HFFc6 (cell line): ENCODE results near the gene FMNL2. TPM values are rescaled to one million over a fixed set of nuclear protein-coding genes. Genes with fewer than 3 reads are reported as not detected.

Source experiments
- DNase-seq: peaks from one replicate; pipeline ENCODE4 v3.0.0-alpha.2; 2018
- H3K27ac Mint-ChIP-seq: 2 replicates; pipeline ENCODE4 v1.8.0; 2020; ENCODE audit warnings: mild to moderate bottlenecking, mixed read lengths
- H3K27me3 Mint-ChIP-seq: 2 replicates; pipeline ENCODE4 v1.8.0; 2021; ENCODE audit warnings: mild to moderate bottlenecking, moderate library complexity, mixed read lengths; ENCODE audit not compliant: insufficient read depth
- H3K36me3 Mint-ChIP-seq: 2 replicates; pipeline ENCODE4 v1.8.0; 2021; ENCODE audit warnings: low read depth, mixed read lengths
- H3K4me1 Mint-ChIP-seq: 2 replicates; pipeline ENCODE4 v1.8.0; 2020; ENCODE audit warnings: low read depth, mixed read lengths
- H3K4me3 Mint-ChIP-seq: 2 replicates; pipeline ENCODE4 v1.8.0; 2020; ENCODE audit warnings: mild to moderate bottlenecking, moderate library complexity, mixed read lengths
- H3K9me3 Mint-ChIP-seq: 2 replicates; pipeline ENCODE4 v1.8.0; 2020; ENCODE audit warnings: mild to moderate bottlenecking, mixed read lengths
- total RNA-seq, 6 experiments: library from RNA; stranded (reverse); fragmentation: NEBNext Ultra II Directional; extraction: Animal tissue kit (Norgen Biotek cat#: 25700); gene quantifications; 2 replicates in 1 of 6; 3 replicates in 5 of 6; pipeline ENCODE4 v1.2.3, GENCODE V29; 2021
- TF ChIP-seq, protein P1 (sequence below): fragments of 200-600 bp; sonication (generic); IDR thresholded peaks from 2 replicates; pipeline ENCODE4 v1.5.0; 2021; ENCODE audit warnings: antibody characterized with exemption, mild to moderate bottlenecking

Gene FMNL2
- total RNA-seq, 6 experiments from 2014 or later: 13.7 to 20.9 (median 16.0) TPM

DNA sequence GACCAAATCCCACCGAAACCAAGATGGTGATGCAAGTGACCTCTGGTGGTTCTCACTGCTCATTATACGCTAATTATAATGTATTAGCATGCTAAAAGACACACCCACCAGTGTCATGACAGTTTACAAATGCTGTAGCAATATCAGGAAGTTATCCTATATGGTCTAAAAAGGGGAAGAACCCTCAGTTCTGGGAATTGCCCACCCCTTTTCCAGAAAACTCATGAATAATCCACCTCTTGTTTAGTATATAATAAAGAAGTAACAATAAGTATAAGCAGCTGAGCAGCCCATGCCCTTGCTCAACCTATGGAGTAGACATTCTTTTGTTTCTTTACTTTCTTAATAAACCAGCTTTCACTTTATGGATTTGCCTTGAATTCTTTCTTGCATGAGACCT is 31.0 kb upstream of the FMNL2 start:
- H3K36me3 Mint-ChIP-seq: no peaks in the 10 kb centered on the region
- H3K9me3 Mint-ChIP-seq: no peaks in the 10 kb centered on the region
- H3K4me1 Mint-ChIP-seq: peaks cover 16% of the 10 kb centered on the region
- H3K4me3 Mint-ChIP-seq: no peak overlapping the region
- H3K27ac Mint-ChIP-seq: no peak overlapping the region
- DNase-seq: no peak
- H3K27me3 Mint-ChIP-seq: peaks cover 6% of the 10 kb centered on the region; the same call in 1 of the 2 replicates
- TF ChIP-seq, protein P1, sequence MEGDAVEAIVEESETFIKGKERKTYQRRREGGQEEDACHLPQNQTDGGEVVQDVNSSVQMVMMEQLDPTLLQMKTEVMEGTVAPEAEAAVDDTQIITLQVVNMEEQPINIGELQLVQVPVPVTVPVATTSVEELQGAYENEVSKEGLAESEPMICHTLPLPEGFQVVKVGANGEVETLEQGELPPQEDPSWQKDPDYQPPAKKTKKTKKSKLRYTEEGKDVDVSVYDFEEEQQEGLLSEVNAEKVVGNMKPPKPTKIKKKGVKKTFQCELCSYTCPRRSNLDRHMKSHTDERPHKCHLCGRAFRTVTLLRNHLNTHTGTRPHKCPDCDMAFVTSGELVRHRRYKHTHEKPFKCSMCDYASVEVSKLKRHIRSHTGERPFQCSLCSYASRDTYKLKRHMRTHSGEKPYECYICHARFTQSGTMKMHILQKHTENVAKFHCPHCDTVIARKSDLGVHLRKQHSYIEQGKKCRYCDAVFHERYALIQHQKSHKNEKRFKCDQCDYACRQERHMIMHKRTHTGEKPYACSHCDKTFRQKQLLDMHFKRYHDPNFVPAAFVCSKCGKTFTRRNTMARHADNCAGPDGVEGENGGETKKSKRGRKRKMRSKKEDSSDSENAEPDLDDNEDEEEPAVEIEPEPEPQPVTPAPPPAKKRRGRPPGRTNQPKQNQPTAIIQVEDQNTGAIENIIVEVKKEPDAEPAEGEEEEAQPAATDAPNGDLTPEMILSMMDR: no peak

DNA sequence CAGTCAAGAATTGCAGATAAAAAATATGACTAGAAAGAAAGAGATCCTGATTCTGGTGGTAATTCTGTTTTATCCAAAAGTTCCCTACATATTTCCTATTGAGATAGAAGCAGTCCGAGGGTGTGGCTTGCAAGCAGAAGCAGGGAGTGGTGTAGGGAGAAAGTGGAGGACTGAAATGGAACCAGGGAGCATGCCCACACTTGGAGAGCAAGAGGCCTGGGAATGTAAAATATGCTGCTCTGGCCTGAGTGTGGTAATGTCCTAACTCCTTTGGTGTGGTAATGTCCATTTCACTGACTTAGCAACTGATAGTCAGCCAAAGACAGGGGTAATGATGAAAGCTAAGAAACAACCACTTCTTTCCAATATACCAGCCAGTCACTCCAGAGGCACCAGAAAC is 30.1 kb upstream of the FMNL2 start:
- no peaks in the 10 kb centered on the region for H3K9me3 Mint-ChIP-seq
- no peak overlapping the region for H3K27ac Mint-ChIP-seq
- H3K36me3 Mint-ChIP-seq: no peaks in the 10 kb centered on the region
- no peak overlapping the region for H3K4me3 Mint-ChIP-seq
- no peak for DNase-seq
- peaks cover 20% of the 10 kb centered on the region for H3K4me1 Mint-ChIP-seq
- TF ChIP-seq, protein P1: no peak
- peaks cover 6% of the 10 kb centered on the region; the same call in 1 of the 2 replicates for H3K27me3 Mint-ChIP-seq

DNA sequence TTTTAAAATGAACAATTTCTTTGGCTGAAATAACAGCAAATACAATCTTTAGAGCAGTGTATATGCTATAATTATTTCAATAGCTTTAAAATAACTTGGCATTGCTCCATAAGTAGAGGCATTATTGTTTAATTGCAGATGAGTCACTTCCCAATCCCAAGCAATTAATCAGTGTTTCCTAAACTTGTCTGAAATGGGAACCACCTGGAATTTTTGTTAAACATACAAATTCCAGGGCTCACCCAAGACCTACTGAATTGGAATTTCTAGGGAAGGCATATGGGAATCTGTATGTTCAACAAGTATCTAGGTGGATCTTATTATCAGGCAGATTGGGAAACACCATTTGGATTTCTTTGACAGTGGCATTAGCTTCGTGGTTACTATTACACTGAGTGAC is 27.1 kb upstream of the FMNL2 start:
- Mint-ChIP-seq H3K4me1 (peaks cover 21% of the 10 kb centered on the region), H3K36me3 (no peaks in the 10 kb centered on the region), H3K4me3 (no peak overlapping the region), H3K27me3 (peaks cover 6% of the 10 kb centered on the region), H3K9me3 (no peaks in the 10 kb centered on the region), H3K27ac (no peak overlapping the region)
- TF ChIP-seq, protein P1: no peak
- DNase-seq: no peak

DNA sequence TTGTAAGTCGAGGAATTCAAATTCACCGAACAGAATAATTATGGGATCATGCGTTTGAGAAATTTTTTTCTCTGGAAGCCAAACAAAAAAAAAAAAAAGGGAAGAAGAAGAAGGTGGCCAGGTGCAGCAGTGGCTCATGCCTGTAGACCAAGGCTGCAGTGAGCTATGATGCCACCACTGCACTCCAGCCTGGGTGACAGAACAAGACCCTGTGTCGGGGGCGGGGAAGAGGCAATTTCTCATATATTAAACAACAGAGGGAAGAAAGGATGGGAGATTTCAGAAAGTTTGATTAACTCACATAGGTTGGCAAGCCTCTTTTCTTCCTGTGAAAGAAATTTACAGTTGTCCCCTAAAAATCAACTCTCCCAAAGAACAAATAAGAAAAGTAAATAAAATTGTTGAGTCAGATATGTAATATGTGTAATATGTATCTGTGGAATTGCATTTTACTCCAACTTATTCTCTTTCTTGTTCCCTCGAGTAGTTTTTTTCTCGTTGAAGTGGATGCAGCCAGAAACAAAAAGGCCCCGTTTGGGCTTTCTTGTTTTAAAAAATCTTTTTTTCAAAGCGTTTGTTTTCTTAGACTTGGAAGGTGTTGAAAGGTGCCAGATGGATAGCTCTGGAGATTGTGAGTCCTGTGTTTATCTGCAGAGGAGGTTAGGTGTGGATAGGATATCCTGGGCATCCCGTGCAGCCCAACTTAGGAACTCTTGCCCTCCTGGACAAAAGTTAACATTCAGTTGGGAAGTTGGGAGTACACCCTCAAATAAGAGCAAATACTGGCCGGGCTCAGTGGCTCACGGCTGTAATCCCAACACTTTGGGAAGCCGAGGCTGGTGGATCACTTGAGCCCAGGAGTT is 25.4 kb upstream of the FMNL2 start:
- Mint-ChIP-seq H3K36me3 (peaks cover 9% of the 10 kb centered on the region; the same call in 1 of the 2 replicates), H3K9me3 (peaks cover 7% of the 10 kb centered on the region), H3K27me3 (peaks cover 4% of the 10 kb centered on the region), H3K27ac (no peak overlapping the region), H3K4me3 (no peak overlapping the region), H3K4me1 (peaks cover 14% of the 10 kb centered on the region; the same call in 1 of the 2 replicates)
- TF ChIP-seq, protein P1: no peak
- no peak for DNase-seq

DNA sequence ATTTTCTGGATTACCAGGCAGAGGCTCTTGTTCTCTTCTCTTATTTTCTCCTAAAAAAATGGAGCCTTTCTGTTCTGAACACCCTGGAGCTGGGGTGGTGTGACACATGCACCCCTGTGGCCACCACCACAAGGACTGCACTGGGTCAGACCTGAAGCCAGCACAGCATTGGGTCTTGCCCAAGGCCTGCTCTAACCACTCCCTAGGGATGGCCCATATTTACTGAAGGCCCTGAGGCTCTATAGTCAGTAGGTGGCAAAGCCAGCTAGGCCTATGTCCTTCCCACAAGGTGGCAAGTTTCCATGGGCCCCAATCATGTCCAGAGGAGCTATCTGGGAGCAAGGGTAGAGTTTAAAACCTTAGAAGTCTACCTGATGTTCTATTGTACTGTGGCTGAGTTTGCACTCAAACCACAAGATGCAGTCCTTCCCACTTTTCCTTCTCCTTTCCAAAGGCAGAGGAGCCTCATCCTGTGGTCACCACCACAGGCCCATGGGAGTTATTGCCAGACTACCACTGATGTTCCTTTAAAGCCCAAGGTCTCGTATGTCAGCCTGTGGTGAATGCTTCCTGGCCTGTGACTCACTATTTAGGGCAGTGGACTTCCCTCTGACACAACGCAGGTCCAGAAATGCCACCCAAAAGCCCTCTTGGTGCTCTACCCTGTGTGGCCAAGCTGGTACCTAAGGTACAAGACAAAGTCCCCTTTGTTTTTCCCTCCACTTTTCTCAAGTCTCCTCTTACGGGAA is 15.0 kb upstream of the FMNL2 start:
- no peak overlapping the region for H3K4me3 Mint-ChIP-seq
- H3K36me3 Mint-ChIP-seq: peaks cover 9% of the 10 kb centered on the region; the same call in 1 of the 2 replicates
- TF ChIP-seq, protein P1: no peak
- H3K27ac Mint-ChIP-seq: no peak overlapping the region
- no peak for DNase-seq
- peaks cover 8% of the 10 kb centered on the region; the same call in 1 of the 2 replicates for H3K9me3 Mint-ChIP-seq
- H3K27me3 Mint-ChIP-seq: no peaks in the 10 kb centered on the region; the same call in none of the 2 replicates
- H3K4me1 Mint-ChIP-seq: peaks cover 27% of the 10 kb centered on the region
